ENCODE results near the gene SYT1. TPM values are rescaled to one million over a fixed set of nuclear protein-coding genes. Genes with fewer than 3 reads are reported as not detected.
"Not testable (repeated sequence)": the region's sequence is repeated elsewhere in the genome, so short reads cannot be mapped to it uniquely, and the experiment has no call there.

Gene SYT1
- total RNA-seq: not detected in 2 replicates

DNA sequence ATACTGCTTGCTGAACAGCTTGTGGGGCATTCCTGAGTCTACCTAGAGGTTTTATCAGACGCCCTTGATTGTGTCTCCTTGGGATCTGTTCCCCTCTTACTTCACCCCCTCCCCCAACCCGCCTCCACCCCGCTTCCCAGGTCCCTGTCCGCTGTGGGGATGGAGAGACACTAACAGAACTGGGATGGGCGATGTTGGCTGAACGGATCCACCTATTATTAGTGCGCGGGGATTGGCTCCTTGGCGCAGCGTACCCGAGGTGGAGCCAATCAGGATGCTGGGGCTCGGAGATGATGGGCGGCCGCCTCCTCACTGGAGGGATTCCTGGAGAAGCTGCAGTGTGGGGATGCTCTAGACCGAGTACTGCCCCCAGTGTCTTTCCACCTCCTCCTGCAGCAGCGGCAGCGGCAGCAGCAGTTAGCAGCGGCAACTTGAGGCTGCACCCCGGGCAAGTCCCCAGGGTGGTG, at the start of gene SYT1:
SYT1 (plus strand) TSS at position 372 of the 467 bp plus-strand sequence.
- intact Hi-C loops (cut with micrococcal nuclease): no loop called here

DNA sequence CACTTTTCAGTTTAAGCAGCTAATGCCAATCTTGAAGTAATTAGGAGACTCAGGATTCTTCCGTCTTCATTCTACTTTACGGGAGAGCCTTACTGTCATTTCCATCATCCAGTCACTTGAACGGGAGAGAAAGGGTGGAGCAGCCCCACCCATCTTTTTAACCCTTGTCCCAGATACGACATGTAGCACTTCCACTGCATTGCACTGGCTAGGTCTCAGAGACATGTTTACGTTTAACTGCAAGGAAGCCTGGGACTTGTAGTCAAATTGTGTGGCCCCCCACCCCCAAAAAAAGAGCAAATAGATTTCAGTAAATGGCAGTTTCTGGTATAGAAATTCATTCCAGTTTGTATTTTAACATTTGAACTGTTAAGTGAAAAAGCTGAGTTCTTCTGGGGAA, 46.1 kb upstream of the SYT1 start:
- intact Hi-C loops (cut with micrococcal nuclease): no loop called here

DNA sequence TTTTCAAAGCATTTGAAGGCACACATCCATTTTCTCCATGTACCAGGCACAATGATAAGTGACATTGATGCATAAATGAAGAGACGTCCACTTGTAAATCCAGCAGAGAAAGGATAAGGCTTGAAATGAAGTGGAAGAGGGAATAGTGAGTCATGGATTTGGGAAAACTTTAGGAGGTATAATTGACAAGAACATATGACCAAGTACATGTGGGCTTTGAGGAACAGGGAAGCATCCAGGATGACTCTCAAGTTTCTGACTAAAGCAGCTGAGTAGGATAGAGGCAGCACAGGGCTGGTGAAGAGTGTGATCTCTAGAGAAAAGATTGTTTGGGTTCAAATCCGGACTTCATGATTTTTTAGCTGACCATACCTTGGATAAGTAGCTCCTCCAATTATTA, 43.6 kb upstream of the SYT1 start:
- intact Hi-C loops (cut with micrococcal nuclease): no loop called here

DNA sequence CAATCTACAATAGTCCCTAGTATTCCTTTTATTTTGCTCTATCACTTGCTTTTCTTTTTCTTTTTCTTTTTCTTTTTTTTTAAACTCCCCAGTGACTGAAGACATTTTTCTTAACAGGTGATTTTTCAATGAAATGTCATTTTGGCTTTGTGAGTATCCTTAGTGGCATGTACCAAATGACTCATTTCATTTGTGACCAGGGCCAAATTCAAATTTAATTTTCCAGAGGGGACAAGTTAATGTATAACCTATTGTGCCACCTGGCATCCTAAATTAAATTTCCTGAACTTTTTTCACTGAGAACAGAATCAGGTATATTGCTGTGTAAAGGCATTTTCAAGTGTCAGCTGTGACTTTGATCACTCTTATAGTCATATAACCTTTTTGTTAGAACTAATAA, 39.7 kb upstream of the SYT1 start:
- intact Hi-C loops (cut with micrococcal nuclease): no loop called here

DNA sequence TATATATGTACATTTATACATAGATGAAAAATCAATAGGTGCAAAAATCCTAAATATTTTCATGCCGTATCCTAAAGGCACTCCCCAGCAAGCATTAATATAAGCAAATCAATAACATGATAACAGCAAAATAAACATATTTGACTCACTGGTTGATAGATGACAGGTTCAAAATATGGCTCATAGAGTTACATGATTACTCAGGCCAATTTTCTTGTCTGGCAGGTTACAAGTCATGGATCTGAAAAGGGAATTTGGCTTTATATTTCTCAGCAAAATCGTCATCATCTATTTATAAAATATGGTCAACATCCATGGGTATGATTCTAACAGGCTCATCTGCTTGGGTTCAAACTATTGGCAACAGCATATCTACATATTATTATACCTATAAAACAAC, 34.9 kb upstream of the SYT1 start:
- intact Hi-C loops (cut with micrococcal nuclease): no loop called here

DNA sequence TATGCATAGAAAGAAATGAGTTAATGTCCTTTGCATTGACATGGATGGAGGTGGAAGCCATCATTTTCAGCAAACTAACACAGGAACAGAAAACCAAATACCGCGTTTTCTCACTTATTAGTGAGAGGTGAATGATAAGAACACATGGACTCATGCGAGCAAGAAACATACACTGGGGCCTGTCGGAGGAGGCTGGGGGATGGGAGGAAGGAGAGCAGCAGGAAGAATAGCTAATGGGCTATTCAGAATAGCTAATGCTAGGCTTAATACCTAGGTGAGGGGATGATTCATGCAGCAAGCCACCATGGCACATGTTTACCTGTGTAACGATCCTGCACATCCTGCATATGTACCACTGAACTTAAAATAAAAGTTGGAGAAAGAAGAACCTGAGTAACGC, 29.1 kb upstream of the SYT1 start:
- intact Hi-C loops (cut with micrococcal nuclease): no loop called here

DNA sequence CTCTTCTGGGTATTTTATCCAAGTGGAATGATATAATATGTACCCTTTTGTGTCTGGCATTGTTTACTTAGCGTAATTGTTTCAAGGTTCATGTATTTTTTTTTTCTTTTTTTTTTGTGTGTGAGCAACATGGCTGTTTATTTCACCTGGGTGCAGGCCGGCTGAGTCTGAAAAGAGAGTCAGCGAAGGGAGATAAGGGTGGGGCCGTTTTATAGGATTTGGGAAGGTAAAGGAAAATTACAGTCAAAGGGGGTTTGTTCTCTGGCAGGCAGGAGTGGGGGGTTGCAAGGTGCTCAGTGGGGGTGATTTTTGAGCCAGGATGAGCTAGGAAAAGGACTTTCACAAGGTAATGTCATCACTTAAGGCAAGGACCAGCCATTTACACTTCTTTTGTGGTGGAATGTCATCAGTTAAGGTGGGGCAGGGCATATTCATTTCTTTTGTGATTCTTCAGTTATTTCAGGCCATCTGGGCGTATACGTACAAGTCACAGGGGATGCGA, 24.0 kb upstream of the SYT1 start:
- intact Hi-C loops (cut with micrococcal nuclease): not testable (repeated sequence)

DNA sequence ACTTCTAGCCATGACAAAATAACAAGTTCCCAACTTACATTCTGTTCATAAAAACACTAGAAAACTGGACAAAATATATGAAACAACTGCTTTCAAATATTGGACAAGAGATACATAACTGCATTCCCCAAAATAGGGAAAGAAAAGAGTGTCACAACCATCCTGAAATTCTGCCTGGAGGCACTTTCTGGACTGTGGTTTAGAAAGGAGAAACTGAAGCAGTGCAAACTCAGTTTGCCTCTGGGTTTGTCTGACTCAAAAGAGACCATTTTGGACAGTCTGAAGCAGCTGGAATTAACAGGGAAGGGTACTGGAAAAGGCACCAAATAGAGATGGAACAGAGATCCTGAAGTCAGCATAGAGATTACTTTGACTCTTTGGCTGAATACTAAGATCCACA, 11.3 kb upstream of the SYT1 start:
- intact Hi-C loops (cut with micrococcal nuclease): no loop called here

DNA sequence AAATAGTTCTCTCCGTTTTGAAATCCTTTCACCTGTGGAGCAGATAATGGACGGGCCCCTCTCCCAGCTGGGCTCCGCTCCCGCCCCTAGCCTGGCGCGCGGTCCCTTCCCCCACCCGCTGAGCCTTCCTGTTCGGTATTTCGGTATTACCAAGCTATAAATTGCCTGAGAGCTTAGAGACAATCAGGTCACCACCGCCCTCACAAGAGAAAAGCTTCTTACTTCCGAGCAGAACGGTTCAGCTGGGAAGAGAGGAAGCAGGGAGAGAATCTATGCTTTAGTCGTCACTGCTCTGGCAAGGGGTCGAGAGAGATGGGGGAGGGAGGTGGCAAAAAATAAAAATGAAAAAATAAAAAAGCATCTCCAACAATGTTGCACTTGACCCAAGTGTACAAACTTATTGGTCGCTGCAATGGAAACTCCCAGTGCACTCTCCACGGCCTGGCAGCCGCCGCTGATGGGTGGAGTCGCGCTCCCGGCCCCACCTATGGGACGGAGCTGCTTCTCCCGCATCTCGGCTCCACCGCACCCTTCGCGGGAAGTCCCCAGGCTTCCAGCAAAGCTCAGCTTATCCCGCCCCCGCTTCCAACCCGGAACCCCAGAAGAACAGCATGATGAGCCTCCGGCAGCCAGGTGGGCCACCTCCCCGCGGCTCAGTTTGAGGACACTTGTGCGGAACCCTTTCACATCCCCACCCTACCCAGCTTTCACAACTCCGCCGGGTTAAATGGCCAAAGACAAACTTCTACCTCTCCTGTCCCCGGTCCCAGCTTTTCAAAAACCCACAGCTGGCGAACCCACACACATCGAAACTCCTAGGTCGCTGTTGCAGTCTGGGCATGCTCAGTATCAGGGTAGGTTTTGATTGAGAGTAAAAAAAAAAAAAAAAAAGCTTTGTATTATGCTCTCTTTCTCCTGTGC, 832 bp upstream of the SYT1 start:
- intact Hi-C loops (cut with micrococcal nuclease): no loop called here

DNA sequence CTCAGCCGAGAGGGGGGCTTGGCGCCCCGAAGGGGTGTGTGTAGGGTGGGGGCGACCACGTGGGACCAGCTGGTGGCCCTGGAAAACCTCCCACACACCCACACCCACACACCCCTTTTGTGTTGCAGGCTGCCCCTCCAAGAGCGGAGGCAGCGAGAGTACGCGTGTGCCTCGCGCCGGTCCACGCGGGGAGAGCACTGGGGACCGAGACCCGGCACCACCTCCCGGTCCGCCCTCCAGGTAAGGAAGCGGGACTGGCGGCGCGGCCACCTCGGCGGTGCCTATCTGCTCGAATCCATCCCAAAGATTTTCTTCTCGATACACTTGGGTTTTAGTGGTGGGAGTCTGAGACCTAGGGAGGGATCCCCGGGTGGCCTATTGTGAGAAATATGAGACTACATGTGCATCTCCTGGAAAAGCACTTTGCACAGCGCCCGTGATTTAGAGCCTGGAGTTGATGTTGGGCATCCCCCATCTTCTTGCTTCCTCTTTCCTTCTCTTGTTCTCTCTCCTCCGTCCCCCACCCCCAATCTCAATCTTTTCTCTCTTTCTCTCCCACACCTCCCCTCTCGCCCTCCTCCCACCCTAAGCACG, 393 bp downstream of the SYT1 start:
- intact Hi-C loops (cut with micrococcal nuclease): no loop called here

DNA sequence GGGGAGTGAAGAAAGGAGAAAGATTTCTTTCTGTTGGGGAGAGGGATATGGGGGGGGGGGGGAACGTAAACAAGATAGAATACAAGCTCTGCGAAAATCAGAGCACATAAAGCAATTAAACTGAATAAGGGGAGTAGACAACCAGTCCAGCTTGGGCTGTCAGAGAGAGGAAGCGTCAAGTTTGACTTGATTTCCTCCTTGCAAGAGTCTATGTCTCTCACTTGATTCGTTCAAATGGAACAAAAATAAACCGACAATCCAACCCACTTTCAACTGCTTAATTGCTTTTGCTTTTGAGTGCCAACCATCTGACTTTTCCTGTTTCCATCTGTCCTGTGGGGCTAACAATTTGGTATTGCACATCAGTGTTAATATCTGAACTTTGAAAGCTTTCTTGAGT, 942 bp downstream of the SYT1 start:
- intact Hi-C loops (cut with micrococcal nuclease): no loop called here

DNA sequence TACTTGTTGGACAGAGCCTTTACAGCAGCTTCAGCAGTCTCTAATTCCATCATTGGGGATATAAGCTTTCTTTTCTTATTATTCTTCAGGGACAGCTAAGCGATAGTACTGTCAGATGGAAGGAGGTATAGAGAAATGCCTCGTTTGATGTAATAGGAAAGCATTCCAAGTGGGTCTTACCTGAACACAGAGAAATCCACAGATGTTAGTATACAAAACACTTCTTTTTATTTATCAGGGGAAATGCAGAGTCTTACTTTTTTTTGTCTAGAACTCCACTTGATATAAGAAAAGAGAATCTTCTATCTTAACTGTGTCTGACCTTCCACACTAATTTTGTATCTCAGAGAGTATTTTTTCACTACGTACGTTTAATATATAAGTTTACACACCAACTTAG, 1.9 kb downstream of the SYT1 start:
- intact Hi-C loops (cut with micrococcal nuclease): no loop called here

DNA sequence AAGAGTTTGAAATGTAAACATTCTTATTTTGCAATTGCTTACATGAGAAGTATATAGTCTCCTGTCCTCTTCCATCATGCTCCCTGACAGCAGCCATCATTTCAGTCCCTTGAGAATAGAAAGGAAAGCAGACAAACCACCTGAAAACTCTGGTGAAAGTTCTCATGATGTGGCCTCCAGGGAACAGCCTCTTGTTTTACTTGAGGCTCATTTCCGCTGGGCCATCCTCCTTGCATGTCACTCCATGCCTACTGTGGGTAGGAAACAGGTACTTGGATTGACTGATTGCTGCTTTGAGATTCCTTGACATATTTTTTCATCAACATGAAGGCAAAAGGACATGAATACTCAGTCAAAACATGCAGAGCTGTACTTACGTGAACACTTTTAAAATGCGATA, 6.0 kb downstream of the SYT1 start:
- intact Hi-C loops (cut with micrococcal nuclease): no loop called here

DNA sequence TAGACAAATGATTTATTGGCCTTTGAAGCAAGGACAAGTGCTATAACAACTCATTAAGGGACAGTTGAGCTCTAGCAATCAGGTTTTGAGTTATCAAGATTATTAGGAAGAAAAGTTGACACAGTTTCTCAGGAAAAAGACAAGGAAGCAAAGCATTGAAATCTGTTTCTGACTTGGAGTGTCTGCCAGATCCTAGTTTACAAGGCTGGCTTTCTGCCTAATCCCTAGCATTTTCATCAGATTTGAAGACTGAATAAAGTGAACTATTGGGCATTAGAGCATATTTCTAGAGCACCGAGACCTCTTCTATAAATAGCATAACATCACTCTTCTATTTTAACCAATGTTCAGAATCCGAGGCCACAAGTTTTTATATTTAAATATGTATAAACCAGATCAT, 7.0 kb downstream of the SYT1 start:
- intact Hi-C loops (cut with micrococcal nuclease): no loop called here

DNA sequence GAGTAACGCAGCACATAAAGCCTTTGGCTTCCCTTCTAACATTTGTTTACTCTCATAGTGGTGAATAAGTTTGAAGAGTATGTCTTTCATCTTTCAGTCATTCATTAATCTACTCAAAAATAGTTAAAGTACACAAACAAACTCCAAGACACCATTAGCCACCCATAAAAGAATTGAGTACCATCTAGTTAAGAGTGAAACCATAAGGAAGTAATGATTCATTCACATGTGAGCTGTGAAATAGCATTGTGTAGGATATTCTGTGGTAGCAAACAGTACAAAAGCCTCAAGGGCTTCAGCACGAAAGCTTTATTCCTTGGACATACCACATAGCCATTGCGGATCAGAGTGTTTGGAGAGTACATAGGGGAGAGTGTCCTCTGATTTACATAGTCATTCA, 13.9 kb downstream of the SYT1 start:
- intact Hi-C loops (cut with micrococcal nuclease): no loop called here

DNA sequence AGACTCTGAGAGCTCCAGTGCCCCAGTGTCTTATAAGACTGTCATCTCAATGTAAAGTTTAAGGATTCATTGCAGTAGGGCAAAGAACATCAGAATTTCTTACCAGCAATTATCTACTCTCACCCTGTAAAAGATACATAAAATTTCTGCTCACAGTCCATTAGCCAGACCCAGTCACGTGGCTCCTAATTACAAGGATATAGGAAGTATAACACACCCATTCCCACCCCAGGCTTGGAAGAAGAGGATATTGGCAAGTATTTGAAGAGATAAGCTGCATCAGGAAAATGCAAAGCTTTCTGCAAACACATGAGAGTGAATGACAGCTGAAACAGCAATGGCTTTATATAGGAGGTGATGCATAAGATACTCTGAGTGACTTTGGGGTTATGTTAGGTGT, 14.3 kb downstream of the SYT1 start:
- intact Hi-C loops (cut with micrococcal nuclease): no loop called here

DNA sequence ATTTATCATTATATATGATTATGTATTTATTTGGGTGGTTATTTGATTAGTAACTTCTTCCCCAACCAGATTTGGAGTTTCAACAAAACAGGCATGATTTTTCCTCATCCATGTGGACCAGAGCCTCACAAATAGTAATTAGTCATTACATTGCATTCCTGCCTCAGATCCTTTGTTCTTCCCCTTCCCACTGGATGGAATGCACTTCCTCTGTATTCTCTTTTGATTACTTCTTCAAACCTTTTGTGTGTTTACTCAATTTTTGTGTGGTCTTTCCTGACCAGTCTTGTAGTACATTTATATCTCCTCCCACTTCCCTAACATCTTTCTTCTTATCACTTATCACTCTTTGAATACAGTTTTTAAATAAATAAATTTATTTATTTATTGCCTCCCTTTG, 15.5 kb downstream of the SYT1 start:
- intact Hi-C loops (cut with micrococcal nuclease): no loop called here

DNA sequence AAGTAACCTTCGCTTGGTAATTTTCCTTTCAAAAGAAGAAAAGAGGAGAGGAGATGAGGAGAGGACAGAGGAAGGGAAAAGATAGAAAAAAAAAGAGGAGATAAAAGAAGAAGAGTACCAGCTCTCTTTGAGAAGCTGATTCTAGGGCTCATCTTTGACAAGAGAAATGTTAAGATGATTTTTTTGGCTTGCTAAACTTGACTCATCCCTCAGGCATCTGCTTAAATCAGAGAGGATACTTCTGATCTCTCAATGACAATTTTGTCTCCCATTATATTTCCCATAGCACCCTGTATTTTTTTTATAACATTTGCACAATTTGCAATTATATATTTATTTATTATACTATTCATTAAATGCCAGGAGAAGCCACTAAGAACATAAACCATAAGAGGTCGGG, 17.1 kb downstream of the SYT1 start:
- intact Hi-C loops (cut with micrococcal nuclease): no loop called here

DNA sequence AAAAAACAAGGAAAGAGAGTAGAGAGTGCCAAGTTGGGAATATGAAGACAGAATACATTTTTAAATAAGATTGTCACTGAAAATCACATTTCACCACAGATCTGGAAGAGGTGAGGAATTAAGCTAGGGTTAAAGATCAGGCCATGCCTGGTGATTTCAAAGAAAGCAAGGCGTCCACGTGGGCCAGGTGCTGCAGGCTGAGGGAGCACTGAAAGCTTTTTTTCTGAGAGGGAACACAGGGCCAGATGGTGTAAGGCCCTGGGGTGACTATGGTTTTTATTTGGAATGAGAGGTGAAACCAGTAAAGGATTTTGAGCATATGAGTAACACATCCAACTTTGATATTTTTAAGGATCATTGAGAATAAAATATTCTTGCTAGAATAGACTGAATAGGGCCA, 20.9 kb downstream of the SYT1 start:
- intact Hi-C loops (cut with micrococcal nuclease): no loop called here

DNA sequence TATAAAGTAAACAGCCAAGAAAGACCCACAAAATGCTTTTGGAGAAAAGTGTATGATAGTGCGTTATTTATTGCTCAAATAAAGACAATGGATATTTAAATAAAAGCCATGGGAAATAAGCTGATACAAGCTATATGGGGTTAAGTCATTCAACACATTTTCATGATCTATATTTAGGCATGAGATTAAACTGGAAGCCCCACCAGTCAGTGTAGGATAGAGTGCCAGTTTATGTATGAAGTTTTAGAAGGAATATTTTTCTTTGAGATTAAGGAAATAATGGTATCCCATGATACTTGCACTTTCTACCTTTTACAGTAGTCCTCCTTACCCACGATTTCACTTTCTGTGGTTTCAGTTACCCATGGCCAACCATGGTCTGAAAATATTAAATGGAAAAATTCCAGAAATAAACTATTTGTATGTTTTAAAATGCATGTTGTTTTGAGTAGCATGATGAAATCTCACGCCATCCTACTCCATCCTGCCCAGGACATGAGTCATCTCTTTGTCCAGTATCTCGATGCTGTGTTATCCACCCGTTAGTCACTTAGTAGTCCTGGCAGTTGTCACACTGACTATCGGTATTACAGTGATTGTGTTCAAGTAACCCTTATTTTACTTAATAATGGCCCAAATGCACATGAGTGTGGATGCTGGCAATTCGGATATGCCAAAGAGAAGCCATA, 22.3 kb downstream of the SYT1 start:
- intact Hi-C loops (cut with micrococcal nuclease): no loop called here

DNA sequence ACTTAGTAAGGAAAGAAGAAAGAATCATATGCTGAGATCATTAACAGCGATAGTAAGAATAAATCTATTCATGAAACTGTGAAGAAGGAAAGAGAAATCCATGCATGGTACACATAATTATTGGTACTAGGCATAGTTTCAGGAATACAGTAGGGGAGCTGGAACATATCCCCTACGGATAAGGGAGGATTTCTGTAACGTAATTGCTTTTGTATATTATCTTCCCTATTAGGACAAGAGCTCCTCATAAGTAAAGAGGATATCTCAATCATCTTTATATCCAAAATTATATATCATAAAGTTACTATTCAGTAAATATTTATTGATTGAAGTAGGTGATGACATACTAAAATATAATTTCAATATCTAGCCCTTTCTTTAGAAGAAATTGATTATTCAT, 22.9 kb downstream of the SYT1 start:
- intact Hi-C loops (cut with micrococcal nuclease): no loop called here

DNA sequence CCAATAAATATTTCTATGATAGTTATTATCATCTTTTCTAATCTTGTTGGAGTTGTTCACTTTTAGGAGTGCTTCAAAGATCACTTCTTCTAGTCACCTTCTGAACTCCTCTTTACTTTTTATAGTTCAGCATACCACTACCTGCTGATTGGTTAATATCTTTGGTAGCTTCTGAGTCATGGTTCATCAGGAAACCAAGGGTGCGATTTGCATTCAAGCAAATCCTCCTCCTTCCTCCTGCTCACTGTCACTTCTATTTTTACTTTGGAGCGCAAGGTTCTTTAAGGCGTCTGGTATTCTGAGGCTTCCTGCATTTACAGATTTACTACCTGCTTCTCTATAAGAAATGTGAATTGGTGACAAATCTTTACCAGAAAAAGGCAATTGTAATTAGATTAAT, 24.0 kb downstream of the SYT1 start:
- intact Hi-C loops (cut with micrococcal nuclease): no loop called here

Data from T-helper 1 cell treated with Interleukin-12 subunit alpha and Interleukin-12 subunit beta and Interleukin-4 antibody, amounts not matched to agents 30 ng/mL and 1 ng/mL, for 36 hours (primary cell).